Endodermal cell (in vitro differentiated cells): Measurements from ENCODE around the gene C6orf15. TPM values are rescaled to one million over a fixed set of nuclear protein-coding genes. Genes with fewer than 3 reads are reported as not detected.

Source experiments
- DNase-seq: peaks from one replicate; pipeline ENCODE4 v3.0.0-alpha.2; 2017
- H3K27ac ChIP-seq: 2 replicates; pipeline ENCODE4 v1.5.1; 2013; ENCODE audit warnings: mild to moderate bottlenecking, low read depth, low read length, moderate library complexity
- H3K27me3 ChIP-seq: 2 replicates; pipeline ENCODE4 v1.6.1; 2013; ENCODE audit warnings: mild to moderate bottlenecking, low read length, moderate library complexity; ENCODE audit not compliant: insufficient read depth, control insufficient read depth, poor library complexity, severe bottlenecking
- H3K36me3 ChIP-seq: 2 replicates; pipeline ENCODE4 v1.7.0; 2013; ENCODE audit warnings: mild to moderate bottlenecking, low read length, moderate library complexity; ENCODE audit not compliant: control insufficient read depth, insufficient read depth
- H3K4me1 ChIP-seq: one replicate; pipeline ENCODE4 v1.7.0; 2013; ENCODE audit warnings: low read length; ENCODE audit not compliant: control insufficient read depth, insufficient read depth
- H3K4me3 ChIP-seq: 2 replicates; pipeline ENCODE4 v1.5.1; 2013; ENCODE audit warnings: mild to moderate bottlenecking, low read length, moderate library complexity
- H3K9ac ChIP-seq: 2 replicates; pipeline ENCODE4 v1.6.1; 2013; ENCODE audit warnings: mild to moderate bottlenecking, low read length, moderate library complexity; ENCODE audit not compliant: poor library complexity, severe bottlenecking; ENCODE audit errors: extremely low read depth
- H3K9me3 ChIP-seq: 2 replicates; pipeline ENCODE4 v1.6.1; 2013; ENCODE audit warnings: mild to moderate bottlenecking, low read length, moderate library complexity; ENCODE audit not compliant: control insufficient read depth
- H3K27ac Mint-ChIP-seq: 2 replicates; pipeline ENCODE4 v1.8.0; 2020; ENCODE audit warnings: mixed read lengths
- H3K27me3 Mint-ChIP-seq: 2 replicates; pipeline ENCODE4 v1.8.0; 2021; ENCODE audit warnings: mild to moderate bottlenecking, mixed read lengths; ENCODE audit not compliant: insufficient read depth
- H3K36me3 Mint-ChIP-seq: 2 replicates; pipeline ENCODE4 v1.8.0; 2020; ENCODE audit warnings: low read depth, mixed read lengths
- H3K4me1 Mint-ChIP-seq: 2 replicates; pipeline ENCODE4 v1.8.0; 2020; ENCODE audit warnings: mixed read lengths
- H3K4me3 Mint-ChIP-seq: 2 replicates; pipeline ENCODE4 v1.8.0; 2020; ENCODE audit warnings: mild to moderate bottlenecking, moderate library complexity, mixed read lengths
- H3K9me3 Mint-ChIP-seq: 2 replicates; pipeline ENCODE4 v1.8.0; 2020; ENCODE audit warnings: mild to moderate bottlenecking, mixed read lengths
- CTCF ChIP-seq: fragments of 200-600 bp; sonication (generic); conservative IDR thresholded peaks from 2 replicates; pipeline ENCODE4 v1.5.0; 2021; ENCODE audit warnings: antibody characterized with exemption, mild to moderate bottlenecking
- WGBS, 2 experiments: methylation state at CpG; one replicate each; pipeline versions ENCODE4 v1.1.5 to v1.1.7; 2013; ENCODE audit warnings: missing lambda C conversion rate in 2 of 2, mixed read lengths in 1 of 2; ENCODE audit not compliant: insufficient coverage in 1 of 2, insufficient read length in 1 of 2; 5-methylcytosine and 5-hydroxymethylcytosine counted together
- total RNA-seq, 2 donors: library from RNA; stranded (reverse); fragmentation: NEBNext Ultra II Directional in 1 of 2; extraction: Animal tissue kit (Norgen Biotek cat#: 25700) in 1 of 2; gene quantifications; 2 replicates in 1 of 2; 3 replicates in 1 of 2; pipeline ENCODE4 v1.2.1, GENCODE V29; 2021

C6orf15 gene
- total RNA-seq, 2 donors from 2014 or later, result not detected

GRCh38 chr6:31114541-31114878, 2.1 kb upstream of the C6orf15 start, which contains the start of gene PSORS1C1:
Gene PSORS1C1, plus strand, starts transcription at chr6:31114800. Its CDS starts 14,833 bp downstream, at chr6:31129633.
- Histone ChIP-seq H3K9ac (no peak within 1 kb of the TSS), H3K27me3 (no peaks in the 10 kb centered on the region), H3K9me3 (no peaks in the 10 kb centered on the region), H3K4me1 (peaks cover 9% of the 10 kb centered on the region), H3K27ac (no peak within 1 kb of the TSS), H3K36me3 (no peaks in the 10 kb centered on the region), H3K4me3 (no peak within 1 kb of the TSS)
- Mint-ChIP-seq H3K4me1 (peaks cover 32% of the 10 kb centered on the region), H3K9me3 (no peaks in the 10 kb centered on the region), H3K4me3 (no peak within 1 kb of the TSS), H3K27ac (peak within 1 kb of the TSS; percentile 9), H3K27me3 (peaks cover 18% of the 10 kb centered on the region), H3K36me3 (no peaks in the 10 kb centered on the region)
- DNase-seq, result peak; percentile 80
- 62 to 67% methylated on average over 1 to 3 of the region's 3 CpGs for WGBS, 2 experiments
- no peak for TF ChIP-seq CTCF

GRCh38 chr6:31113861-31114540, 1.6 kb upstream of the C6orf15 start:
- 46 to 64% methylated on average over 2 to 7 of the region's 7 CpGs for WGBS, 2 experiments
- Histone ChIP-seq H3K27ac (no peak overlapping the region), H3K9me3 (no peaks in the 10 kb centered on the region), H3K9ac (no peak overlapping the region), H3K36me3 (no peaks in the 10 kb centered on the region), H3K4me1 (peaks cover 9% of the 10 kb centered on the region), H3K27me3 (no peaks in the 10 kb centered on the region), H3K4me3 (no peak overlapping the region)
- TF ChIP-seq CTCF, result no peak
- Mint-ChIP-seq H3K9me3 (no peaks in the 10 kb centered on the region), H3K36me3 (no peaks in the 10 kb centered on the region), H3K4me1 (peaks cover 34% of the 10 kb centered on the region), H3K27ac (no peak overlapping the region), H3K4me3 (no peak overlapping the region), H3K27me3 (peaks cover 20% of the 10 kb centered on the region)
- DNase-seq, result peak; percentile 69

- Mint-ChIP-seq H3K36me3 (no peaks in the 10 kb centered on the region), H3K27me3 (peaks cover 17% of the 10 kb centered on the region), H3K4me1 (peaks cover 30% of the 10 kb centered on the region), H3K9me3 (no peaks in the 10 kb centered on the region), H3K27ac (no peak overlapping the region), H3K4me3 (no peak overlapping the region)
- H3K27me3 ChIP-seq, result no peaks in the 10 kb centered on the region
- H3K4me3 ChIP-seq, result no peak overlapping the region
- no peak for DNase-seq
- no peak overlapping the region for H3K27ac ChIP-seq
- H3K9ac ChIP-seq, result no peak overlapping the region
- H3K9me3 ChIP-seq, result no peaks in the 10 kb centered on the region
- H3K36me3 ChIP-seq, result no peaks in the 10 kb centered on the region
- 88 to 95% methylated on average over 7 to 13 of the region's 13 CpGs for WGBS, 2 experiments
- peaks cover 9% of the 10 kb centered on the region for H3K4me1 ChIP-seq
- TF ChIP-seq CTCF, result no peak
These were observed 663 bp downstream of the C6orf15 start for GRCh38 chr6:31111712-31112111.
